ELR (cell line): ENCODE measurements around the gene SMAD6.

Source experiments
- DNase-seq: peaks from one replicate; pipeline ENCODE4 v3.0.0-alpha.2; 2015; ENCODE audit warnings: low read depth

SMAD6 gene

DNA sequence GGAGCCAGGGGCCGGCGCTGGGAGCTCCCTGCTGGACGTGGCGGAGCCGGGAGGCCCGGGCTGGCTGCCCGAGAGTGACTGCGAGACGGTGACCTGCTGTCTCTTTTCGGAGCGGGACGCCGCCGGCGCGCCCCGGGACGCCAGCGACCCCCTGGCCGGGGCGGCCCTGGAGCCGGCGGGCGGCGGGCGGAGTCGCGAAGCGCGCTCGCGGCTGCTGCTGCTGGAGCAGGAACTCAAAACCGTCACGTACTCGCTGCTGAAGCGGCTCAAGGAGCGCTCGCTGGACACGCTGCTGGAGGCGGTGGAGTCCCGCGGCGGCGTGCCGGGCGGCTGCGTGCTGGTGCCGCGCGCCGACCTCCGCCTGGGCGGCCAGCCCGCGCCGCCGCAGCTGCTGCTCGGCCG lies 1.5 kb downstream of the SMAD6 start:
- peak; percentile 62 for DNase-seq

DNA sequence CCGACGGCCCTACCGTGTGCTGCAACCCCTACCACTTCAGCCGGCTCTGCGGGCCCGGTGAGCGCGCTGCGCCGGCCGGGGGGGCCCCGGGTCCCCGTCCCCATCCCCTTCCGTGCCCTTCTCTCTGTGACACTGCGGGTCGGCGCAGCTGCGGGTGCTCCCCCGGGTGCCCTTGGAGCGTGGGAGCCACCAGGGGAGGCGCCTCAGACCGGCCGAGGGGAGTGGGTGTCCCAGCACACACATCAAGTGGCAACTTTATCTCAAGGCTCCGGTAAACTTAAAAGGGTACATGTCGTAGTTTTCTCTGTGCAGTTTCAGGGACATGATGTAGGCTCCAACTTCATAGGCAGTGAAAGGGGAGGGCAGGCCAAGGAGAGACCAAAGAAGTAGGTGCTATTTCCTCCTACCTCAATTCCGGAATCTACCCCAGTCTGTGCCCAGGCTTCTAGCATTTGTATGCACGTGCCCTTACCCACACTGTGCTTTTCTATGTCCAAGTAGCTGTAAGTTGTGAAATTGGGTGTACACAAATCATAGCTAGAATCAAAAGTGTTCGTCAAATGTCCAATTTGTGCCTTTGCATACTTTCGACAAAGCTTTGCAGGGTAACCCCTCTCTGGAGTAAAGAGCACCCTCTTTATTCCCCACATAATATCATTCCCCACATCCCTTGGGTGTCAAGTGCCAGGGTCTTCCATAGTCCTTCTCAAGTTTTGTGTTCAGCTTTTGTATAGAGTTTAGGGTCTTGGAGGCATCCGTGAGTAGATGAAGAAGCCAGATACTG lies 2.2 kb downstream of the SMAD6 start:
- DNase-seq = no peak

DNA sequence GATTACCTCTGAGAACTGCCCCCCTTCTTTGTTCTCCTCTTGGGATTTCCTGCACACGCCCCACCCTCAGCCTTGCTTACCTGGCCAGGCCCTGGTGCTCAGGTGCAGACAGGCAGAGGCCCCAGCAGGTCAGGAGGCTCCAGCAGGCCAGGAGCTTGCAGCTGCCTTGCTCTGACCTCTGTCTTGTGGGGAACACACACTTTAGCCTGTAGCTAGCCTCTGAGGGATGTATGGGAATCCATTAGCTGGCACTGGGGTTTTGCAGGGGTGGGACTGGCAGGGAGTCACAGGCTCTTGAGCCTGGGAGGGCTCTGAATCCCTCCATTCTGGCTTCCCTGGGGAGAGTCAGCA lies 2.7 kb downstream of the SMAD6 start:
- DNase-seq = no peak

DNA sequence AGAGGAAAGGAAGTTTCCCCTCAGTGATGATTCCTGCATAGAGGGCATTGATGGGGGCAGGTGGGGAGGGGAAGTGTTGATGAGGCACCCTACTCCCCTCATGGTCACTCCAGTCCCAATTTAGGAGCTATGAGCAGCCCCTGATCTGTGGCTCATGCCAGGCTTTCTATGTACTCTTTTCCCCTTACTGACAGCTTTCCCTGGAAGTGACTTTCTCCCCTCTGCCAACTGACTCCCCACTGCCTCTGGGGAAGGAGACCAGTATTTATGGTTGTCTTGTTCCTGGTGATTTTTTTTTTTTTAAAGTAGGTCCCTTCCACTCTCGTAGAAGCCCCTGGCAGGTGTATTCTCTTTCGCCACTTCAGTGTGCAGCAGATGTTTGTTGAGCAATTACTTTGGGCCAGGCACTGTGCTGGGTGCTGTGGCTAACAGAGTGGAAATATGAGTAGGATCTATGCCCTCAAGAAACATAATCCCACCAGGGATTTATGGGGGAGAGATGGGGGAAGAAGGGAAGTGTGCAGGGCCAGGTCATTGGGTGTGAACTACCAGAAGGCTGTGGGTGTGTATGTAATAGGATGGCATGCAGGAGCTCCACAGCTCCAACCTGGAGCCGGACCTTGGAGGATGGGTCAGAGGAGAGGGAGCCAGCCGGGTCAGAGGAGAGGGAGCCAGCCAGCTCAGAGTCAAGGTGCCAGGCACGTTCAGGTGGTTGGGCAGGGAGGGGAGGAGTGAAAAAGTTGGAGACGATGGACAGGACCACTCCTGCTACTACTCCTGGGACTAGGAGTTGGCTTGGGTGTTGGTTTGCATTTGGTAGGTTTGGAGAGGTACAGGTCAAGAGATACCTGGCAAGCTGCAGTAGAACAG lies 3.5 kb downstream of the SMAD6 start:
- no peak for DNase-seq

DNA sequence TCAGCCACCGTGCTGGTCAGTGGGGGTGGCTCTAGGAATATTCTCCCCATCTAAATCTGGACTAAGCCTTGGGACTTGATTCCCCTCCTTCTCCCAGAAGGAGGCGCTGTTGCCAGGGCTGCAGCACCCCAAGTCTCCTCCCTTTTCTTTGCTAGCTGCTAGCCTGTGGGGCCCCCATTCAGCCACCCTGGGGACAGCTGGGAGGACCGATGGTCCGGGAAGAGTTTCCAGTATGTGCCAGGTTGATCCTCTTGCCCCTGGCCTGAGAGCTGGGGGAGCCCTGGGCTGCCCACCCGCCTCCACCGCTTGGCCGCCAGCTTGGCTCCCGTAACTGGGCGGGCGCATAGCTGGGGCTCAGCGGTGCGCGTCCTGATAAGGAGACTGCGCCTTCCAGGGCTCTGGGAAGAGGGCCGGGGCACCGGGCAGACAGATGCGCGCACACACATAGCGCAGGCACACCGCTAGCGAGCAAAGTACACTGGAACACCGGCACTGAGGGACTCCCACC lies 4.2 kb downstream of the SMAD6 start:
- DNase-seq = no peak

DNA sequence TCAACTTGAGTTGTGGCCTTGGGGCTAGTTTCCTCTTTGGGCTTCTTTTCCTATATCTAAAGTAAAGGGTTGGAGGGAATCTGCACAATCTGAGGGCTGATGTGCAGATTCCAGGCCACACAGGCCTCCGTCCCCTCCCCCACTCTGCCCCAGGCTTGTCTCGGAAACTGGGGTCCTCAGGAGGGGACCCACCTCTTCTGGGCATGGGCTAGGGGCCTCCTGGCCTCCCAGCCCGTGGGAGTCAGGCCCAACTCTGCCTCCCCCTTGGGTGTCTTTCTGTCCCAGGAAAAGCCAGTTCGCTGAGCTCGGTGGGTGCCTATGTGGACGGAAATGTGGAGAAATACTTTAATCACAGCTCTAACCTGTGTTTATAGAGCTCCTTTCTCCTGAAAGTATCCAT lies 4.8 kb downstream of the SMAD6 start:
- DNase-seq = no peak

DNA sequence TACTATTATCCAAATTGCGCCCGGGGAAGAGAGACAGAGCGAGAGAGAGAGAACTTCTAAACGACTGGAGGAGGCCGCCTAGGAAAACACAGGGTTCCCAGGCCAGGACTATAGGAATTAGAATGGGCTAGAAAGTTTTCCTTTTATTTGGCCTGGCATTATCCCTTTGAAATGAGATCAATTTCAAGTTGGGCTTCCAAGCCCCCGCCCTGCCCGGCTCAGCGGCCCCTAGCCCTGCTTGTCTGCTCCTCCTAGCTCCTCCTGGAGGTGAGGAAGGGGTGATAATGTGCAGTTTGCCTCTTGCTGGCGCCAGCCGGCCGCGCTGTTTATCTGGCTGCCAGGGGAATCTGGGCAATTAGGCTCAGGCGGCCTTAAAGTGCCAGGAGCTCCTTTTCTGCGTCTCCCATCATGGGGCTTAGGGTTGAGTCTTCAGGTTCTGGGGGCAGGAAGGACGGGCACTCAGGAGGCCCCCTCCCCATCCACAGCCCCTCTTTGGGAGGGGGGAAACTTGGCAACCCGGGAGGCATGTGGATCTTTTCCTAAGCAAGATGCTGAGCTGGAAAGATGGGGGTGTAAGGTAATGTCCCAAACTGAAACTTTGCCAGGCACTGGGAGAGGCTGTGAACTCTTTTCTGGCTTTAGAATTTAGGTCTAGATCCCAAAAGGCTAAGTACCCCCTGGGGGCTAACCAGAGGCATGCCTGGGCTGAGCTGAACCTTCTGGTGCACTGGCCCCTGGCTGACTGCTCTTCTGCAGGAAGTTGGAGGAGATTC lies 5.5 kb downstream of the SMAD6 start:
- no peak for DNase-seq

DNA sequence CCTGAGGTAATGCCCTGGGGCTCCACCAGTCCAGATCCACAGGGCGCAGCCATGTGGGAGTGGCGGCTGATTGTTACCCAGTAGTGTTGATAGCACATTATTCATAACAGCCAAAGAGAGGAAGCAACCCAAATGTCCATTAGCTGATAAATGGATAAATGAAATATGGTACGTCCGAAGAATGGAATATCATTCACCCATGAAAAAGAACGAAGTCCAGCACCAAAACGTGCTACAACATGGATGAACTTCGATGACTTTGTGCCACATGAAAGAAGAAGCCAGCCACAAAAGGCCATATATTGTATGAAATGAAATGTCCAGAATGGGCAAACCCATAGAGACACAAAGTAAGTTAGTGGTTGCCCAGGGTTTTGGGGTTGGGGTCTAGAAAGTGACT lies 6.4 kb downstream of the SMAD6 start:
- DNase-seq = no peak

DNA sequence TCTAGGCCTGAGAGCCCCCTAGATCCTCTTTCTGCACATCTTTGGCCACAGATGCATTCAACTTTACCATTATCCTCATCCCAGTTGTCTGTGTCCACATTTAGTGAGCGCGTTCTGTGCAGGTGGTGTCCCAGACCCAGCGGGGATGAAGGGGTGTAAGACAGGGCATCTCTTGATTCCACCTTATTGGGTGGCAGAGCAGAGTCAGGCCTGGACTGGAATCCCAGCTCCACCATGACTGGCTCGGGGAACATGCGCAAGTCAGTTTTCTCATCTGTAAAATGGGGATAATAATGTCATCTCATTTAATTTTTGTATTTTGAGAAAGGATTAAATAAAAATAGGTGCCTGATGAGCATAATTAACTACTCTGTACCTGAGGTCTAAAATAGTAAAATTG lies 7.8 kb downstream of the SMAD6 start:
- no peak for DNase-seq

DNA sequence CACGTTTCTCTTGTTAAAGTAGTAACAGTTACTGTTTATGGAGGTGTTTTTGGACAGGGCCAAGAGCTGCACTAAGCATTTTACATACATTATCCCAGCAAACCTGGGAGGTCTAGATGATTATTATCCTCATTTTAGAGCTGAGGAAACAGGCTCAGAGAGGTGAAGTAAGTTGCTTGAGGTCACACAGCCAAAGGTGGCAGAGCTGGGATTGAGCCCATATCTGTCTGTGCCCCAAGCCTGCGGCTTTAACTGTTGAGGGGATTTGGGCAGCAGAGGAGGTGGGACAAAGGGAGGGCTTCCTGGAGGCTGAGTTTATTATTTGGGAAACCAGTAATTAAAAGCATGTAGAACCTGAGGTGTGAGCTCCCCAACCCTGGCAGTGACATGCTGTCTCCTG lies 9.2 kb downstream of the SMAD6 start:
- DNase-seq = no peak

DNA sequence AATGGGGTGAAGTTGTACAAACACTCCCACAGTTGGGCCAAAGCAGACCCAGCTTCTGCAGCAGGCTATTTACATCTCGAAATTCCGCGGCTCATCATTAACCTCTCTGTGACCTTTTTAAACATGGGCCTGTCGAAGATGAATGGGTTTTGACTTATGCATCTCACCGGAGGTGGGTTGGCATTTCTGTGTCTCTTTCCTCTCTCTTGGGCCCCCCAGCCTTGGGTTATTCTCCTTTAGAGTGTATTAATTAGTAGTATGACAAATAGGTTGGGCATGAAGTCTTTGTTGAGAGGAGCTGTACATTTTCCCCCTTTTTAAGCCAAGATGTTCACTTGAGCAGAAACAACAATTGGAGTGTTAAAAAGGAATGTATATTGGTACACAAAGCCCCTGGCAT lies 9.8 kb downstream of the SMAD6 start:
- DNase-seq = no peak

DNA sequence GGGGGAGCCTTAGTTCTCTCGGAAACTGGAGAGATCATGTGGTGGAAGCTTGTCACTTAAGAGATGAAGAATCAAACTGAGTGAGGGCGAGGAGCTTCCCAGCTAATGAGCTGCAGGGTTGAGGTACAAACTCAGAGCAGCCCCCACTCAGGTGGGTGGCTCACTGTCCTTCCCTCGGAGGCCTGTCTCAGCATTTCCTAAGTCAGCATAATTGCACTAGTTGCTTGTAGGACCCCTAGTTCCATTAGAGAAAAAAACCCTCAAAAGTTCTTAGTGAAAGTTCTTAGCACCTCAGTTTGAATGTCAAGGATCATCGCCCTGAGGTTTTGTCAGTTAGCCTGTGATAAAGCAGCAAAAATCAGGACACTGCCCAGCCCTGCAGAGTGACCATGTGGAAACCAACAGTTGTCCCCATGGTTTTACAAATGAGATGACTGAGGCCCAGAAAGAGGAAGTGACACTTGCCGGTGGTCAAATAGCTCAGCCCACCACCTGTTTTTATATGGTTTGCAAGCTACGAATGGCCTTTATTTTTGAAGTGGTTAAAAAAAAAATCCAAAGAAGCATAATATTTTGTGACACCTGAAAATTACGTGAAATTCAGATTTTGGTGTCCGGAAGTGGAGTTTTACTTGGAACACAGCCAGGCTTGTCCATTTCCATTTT lies 11.9 kb downstream of the SMAD6 start:
- no peak for DNase-seq

DNA sequence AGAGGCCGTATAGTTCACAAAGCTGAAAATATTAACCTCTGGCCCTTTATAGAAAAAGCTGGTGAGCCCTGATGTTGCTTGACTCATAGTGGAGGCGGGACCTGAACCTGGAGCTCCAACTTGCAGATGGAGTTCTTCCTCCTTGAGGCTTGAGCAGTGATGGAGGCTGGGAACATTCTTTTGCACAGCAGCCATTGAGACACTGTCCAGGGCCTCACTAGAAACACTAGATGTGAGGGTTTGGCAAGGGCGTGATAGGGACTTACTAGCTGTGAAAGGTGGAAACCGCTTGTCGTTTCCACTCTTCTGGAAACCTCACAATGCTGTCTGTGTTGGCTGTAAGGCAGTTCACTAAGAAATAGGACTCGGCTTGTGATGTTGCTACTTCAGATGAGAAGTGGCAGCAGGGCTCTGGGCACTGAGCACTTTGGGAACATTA lies 12.5 kb downstream of the SMAD6 start:
- DNase-seq = peak; percentile 36

DNA sequence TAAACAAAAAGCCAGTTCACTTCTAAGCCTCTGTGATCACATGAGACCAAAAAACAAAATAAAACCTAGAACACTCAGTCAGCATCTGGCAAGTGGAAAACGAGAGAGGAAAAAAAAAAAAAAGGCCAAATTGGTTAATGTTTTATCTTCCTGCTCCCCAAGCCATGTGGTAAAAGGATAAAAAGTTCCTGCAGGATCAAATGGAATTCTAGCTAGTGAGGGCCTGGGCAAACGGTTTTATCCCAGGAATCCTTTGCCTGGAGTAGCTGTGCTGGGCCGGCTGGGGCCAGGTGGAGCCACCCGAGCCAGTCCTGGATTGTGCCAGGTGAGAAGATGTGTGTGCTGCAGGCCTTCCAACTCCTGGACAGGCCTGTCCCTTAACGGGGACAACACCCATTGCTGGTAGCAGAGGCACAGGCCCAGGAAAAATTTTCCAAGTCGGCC lies 13.2 kb downstream of the SMAD6 start:
- no peak for DNase-seq

DNA sequence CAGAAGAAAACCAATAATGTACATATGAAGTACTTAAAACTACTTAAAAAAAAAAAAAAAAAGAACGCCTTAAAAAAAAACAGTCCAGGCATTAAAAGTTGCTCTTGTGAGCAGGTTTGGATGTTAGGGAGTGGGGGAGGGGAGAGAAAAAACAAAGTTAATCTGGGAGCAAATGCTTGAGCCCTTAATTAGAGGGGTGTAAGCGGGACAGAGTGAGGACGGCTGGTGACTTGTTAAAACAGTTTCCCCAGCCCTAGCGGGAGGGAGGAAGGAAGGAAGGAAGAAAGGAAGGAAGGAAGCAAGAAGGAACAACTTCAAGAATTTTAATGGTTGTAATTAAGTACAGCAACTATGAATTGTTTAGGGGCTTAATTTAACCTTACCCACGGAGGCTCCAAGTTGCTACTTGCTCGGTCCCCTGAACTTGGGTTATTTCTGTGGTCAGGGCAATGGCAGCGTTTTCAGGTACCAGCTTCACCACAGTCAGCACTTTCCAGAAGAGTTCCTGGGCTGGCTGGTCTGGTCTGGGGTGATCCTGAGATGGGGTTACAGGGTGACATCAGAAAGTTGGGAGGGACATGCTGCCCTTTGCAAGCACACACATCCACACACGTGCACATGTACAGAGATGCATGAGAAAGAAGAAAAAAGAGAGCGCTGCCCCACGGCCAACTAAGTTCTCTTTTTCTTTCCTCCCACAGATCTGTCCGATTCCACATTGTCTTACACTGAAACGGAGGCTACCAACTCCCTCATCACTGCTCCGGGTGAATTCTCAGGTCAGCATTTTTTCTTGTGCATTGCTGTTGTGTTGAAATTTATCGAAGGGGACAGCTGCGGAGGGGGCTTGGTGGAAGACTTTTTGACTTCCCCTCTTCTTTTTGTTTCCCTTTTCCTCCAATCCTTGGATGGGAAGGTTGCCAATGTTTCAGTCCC lies 14.0 kb downstream of the SMAD6 start:
- DNase-seq = no peak

DNA sequence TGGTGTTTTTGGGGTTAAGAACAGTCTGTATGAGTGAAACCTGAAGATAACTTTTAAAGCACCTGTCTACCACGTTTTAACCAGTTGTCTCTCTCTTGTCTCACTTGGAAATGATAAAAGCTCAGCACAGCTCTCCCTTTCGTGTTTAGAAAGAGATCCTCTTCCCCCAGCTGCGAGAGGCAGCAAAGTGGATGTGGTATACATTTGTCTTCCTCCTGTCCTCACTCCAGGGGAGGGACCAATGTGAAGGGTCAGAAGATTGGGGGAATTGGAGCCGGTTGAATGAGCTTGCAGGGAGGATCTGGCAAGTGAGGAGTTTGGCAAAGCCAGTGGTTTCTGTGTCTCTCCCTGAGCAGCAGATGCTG lies 14.6 kb downstream of the SMAD6 start:
- DNase-seq = no peak

DNA sequence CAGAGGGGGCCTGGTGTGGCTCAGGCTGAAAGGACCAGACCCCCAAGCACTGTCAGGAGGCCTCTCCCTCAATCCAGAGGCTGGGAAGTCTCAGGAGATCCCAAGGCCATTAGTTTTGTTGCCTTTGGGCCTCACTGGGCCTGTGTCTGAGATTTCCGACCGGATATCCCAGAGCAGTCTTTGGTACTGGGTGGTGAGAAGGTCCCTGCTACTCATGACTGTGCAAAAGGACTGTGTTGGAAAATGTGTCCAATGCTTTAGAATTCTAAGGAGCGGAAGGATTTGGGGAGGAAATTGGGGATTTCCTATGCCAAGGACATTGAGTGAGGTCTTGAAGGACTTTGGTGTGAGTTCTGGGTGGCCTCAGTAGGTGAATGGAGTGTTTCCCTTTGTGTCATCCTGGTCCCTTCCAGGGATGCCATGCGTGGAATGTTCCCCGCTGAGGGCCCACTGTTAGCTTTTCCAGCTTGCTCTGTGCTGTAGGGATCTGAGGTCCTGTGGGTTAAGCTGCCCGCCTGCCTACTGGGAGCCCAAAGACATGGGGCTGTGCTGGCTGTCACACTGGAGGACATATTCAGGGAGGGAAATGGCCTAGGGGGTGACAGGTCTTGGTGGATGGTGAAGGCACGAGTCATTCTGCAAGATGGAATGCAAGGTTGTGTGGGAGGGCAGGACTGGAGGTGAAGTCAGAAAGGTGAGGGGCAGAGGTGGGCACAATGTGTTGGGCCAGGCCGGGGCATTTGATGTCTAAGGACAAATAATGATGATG lies 16.4 kb downstream of the SMAD6 start:
- DNase-seq = no peak

DNA sequence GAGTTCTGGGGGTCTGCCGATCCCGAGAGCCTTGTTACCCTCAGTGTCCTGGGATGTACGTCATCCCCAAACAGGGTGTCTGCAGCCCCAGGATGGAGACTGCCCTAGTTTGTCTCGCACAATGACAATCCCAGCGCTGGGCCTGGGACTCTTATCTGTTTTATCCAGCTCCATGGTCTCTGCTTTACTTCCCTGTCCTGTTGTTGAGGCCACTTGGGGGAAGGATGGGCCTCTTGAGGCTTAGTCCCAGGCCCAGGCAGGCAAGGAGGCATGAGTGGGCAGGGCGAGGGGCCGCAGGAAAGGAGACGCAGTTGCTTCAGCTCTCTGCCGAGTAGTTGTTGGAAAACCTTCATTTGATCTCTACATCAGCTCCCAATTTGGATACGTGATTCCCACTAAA lies 17.4 kb downstream of the SMAD6 start:
- DNase-seq = no peak

DNA sequence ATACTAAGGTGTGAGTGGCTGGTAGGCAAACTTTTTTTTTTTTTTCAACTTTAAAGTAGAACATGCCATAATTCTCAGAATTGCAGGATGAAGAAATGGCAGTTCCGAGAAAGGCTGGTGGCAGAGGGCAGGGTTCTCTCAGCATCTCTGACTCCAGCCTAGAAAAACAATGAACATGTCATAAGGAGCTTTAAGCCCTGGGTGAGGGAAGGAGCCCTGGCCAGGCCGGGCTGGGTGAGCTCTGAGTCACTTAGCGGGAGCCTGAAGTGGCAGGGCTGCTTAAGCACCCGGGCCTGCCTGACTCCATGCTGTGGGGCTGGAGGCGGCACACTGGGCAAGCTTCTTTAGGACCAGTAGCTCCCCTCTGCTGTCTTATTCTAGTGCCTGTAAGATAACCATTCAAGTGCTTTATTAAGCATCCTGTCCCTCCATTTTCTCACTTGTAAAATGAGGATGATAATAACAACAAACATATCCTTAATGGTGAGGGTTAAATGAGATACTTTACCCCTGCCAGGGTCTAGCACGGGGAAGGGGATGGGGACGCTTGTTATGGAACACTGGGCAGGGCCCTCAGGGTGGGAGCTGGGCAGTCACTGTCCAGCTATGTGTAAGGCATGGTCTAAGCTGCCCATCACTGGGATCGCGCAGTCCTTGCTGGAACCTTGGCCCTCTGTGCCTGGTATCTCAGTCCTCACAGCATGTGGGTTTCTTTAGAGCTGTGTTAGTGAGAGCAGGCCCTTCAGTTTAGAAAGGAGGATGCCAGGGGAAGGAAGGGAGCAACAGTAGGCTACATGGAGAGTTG lies 18.4 kb downstream of the SMAD6 start:
- peak; percentile 78 for DNase-seq
